KMS-11 (cell line): ENCODE measurements around the gene LILRA1.

Experiments
- H2AFZ ChIP-seq: fragments of 200-600 bp; sonication (generic); 2 replicates; pipeline ENCODE4 v1.6.1; 2016; ENCODE audit warnings: antibody characterized with exemption, mixed run types, low read depth
- H3K27ac ChIP-seq: fragments of 200-600 bp; sonication (generic); 2 replicates; pipeline ENCODE4 v1.6.1; 2016; ENCODE audit warnings: mild to moderate bottlenecking, mixed run types
- H3K27me3 ChIP-seq: fragments of 200-600 bp; sonication (generic); 2 replicates; pipeline ENCODE4 v1.6.1; 2017; ENCODE audit warnings: mild to moderate bottlenecking, low read depth, mixed run types, moderate library complexity; ENCODE audit not compliant: insufficient read depth
- H3K36me3 ChIP-seq: fragments of 200-600 bp; sonication (generic); 2 replicates; pipeline ENCODE4 v1.6.1; 2017; ENCODE audit warnings: mild to moderate bottlenecking, mixed run types; ENCODE audit not compliant: insufficient read depth
- H3K4me1 ChIP-seq: fragments of 200-600 bp; sonication (generic); 2 replicates; pipeline ENCODE4 v1.6.1; 2016; ENCODE audit warnings: mild to moderate bottlenecking, low read depth, mixed run types; ENCODE audit not compliant: poor library complexity, severe bottlenecking
- H3K4me2 ChIP-seq: fragments of 200-600 bp; sonication (generic); 2 replicates; pipeline ENCODE4 v1.7.0; 2016; ENCODE audit warnings: mild to moderate bottlenecking, mixed run types
- H3K4me3 ChIP-seq: fragments of 200-600 bp; sonication (generic); IDR thresholded peaks from 2 replicates; pipeline ENCODE4 v1.6.1; 2017; ENCODE audit warnings: low read depth, low read length, mixed read lengths; ENCODE audit not compliant: insufficient read depth
- H3K79me2 ChIP-seq: fragments of 200-600 bp; sonication (generic); 2 replicates; pipeline ENCODE4 v1.6.1; 2016; ENCODE audit warnings: low read depth, mixed run types; ENCODE audit not compliant: insufficient read depth
- H3K9ac ChIP-seq: fragments of 200-600 bp; sonication (generic); 2 replicates; pipeline ENCODE4 v1.6.1; 2016; ENCODE audit warnings: mild to moderate bottlenecking, mixed run types
- H4K20me1 ChIP-seq: fragments of 200-600 bp; sonication (generic); 2 replicates; pipeline ENCODE4 v1.6.1; 2016; ENCODE audit warnings: mild to moderate bottlenecking, mixed run types; ENCODE audit not compliant: insufficient read depth
- CTCF ChIP-seq: fragments of 200-600 bp; sonication (generic); conservative IDR thresholded peaks from 2 replicates; pipeline ENCODE4 v1.6.1; 2017; ENCODE audit warnings: low read depth, mild to moderate bottlenecking, antibody characterized with exemption, low read length, moderate library complexity, mixed read lengths

LILRA1 gene

GRCh38 chr19:54606891-54607784 is 13.7 kb downstream of the LILRA1 start:
- no peak for TF ChIP-seq CTCF
- Histone ChIP-seq H3K4me3 (no peak overlapping the region), H3K27me3 (no peaks in the 10 kb centered on the region; the same call in 1 of the 2 replicates)

GRCh38 chr19:54607785-54608150 is 14.3 kb downstream of the LILRA1 start:
- H2AFZ ChIP-seq = no peak overlapping the region
- no peak for TF ChIP-seq CTCF
- H4K20me1 ChIP-seq = no peaks in the 10 kb centered on the region
- no peaks in the 10 kb centered on the region for H3K79me2 ChIP-seq
- no peak overlapping the region for H3K27ac ChIP-seq
- H3K4me1 ChIP-seq = no peaks in the 10 kb centered on the region
- no peaks in the 10 kb centered on the region; the same call in 1 of the 2 replicates for H3K27me3 ChIP-seq
- H3K36me3 ChIP-seq = no peaks in the 10 kb centered on the region
- H3K4me3 ChIP-seq = no peak overlapping the region
- no peak overlapping the region for H3K4me2 ChIP-seq
- no peak overlapping the region for H3K9ac ChIP-seq

More at GRCh38 chr19:54606891-54607784, 13.7 kb downstream of the LILRA1 start:
- Histone ChIP-seq H3K4me2 (no peak overlapping the region), H4K20me1 (no peaks in the 10 kb centered on the region), H3K36me3 (no peaks in the 10 kb centered on the region), H3K4me1 (no peaks in the 10 kb centered on the region), H3K9ac (no peak overlapping the region), H2AFZ (no peak overlapping the region), H3K79me2 (no peaks in the 10 kb centered on the region), H3K27ac (no peak overlapping the region)

GRCh38 chr19:54608205-54608604 is 14.8 kb downstream of the LILRA1 start:
- Histone ChIP-seq H3K4me3 (no peak overlapping the region), H3K4me2 (no peak overlapping the region), H3K36me3 (no peaks in the 10 kb centered on the region), H3K27ac (no peak overlapping the region), H2AFZ (no peak overlapping the region), H3K4me1 (no peaks in the 10 kb centered on the region), H4K20me1 (no peaks in the 10 kb centered on the region), H3K79me2 (no peaks in the 10 kb centered on the region), H3K9ac (no peak overlapping the region), H3K27me3 (no peaks in the 10 kb centered on the region; the same call in 1 of the 2 replicates)
- TF ChIP-seq CTCF = no peak

- no peak overlapping the region for H3K4me3 ChIP-seq
- H3K4me2 ChIP-seq = no peak overlapping the region
- no peaks in the 10 kb centered on the region for H3K4me1 ChIP-seq
- no peak overlapping the region for H3K9ac ChIP-seq
- no peak overlapping the region for H3K27ac ChIP-seq
- no peak overlapping the region for H2AFZ ChIP-seq
- no peak for TF ChIP-seq CTCF
- no peaks in the 10 kb centered on the region for H4K20me1 ChIP-seq
- H3K27me3 ChIP-seq = no peaks in the 10 kb centered on the region; the same call in 1 of the 2 replicates
- H3K36me3 ChIP-seq = no peaks in the 10 kb centered on the region
- no peaks in the 10 kb centered on the region for H3K79me2 ChIP-seq
Measured at GRCh38 chr19:54608792-54609191, 15.4 kb downstream of the LILRA1 start.
